K562 (cell line): ENCODE data around the gene KIAA2012.

Source experiments
- BRD9 ChIP-seq: fragments of 450-650 bp; IDR thresholded peaks from 2 replicates; pipeline ENCODE4 v1.6.1; 2018; ENCODE audit warnings: low read depth; ENCODE audit not compliant: partially characterized antibody
- ELF4 ChIP-seq: fragments of 450-650 bp; formaldehyde crosslinking; IDR thresholded peaks from 2 replicates; pipeline ENCODE4 v1.4.0; 2022; ENCODE audit warnings: missing genetic modification characterization
- ESRRB ChIP-seq: fragments of 250-450 bp; sonication (Bioruptor Pico); IDR thresholded peaks from 2 replicates; pipeline ENCODE4 v1.5.0; 2020; ENCODE audit warnings: mild to moderate bottlenecking, moderate library complexity, borderline replicate concordance
- KDM2B ChIP-seq: fragments of 250-450 bp; sonication (Bioruptor Pico); IDR thresholded peaks from 2 replicates; pipeline ENCODE4 v1.8.0; 2021; ENCODE audit warnings: mild to moderate bottlenecking, moderate library complexity
- MTF1 ChIP-seq: fragments of 250-450 bp; sonication (Bioruptor Pico); IDR thresholded peaks from 2 replicates; pipeline ENCODE4 v1.9.0; 2021; ENCODE audit warnings: moderate library complexity, mild to moderate bottlenecking, inconsistent platforms, borderline replicate concordance
- PHF20 ChIP-seq: fragments of 450-650 bp; IDR thresholded peaks from 2 replicates; pipeline ENCODE4 v1.6.1; 2018; ENCODE audit not compliant: partially characterized antibody
- SMAD4 ChIP-seq: fragments of 250-450 bp; sonication (Bioruptor Pico); conservative IDR thresholded peaks from 2 replicates; pipeline ENCODE4 v1.8.0; 2021; ENCODE audit warnings: inconsistent platforms, mild to moderate bottlenecking, moderate library complexity
- ZNF124 ChIP-seq: sonication (generic); formaldehyde crosslinking; IDR thresholded peaks from 2 replicates; pipeline ENCODE4 v1.8.1; 2022; ENCODE audit warnings: missing genetic modification reagents
- TF ChIP-seq, protein P1 (sequence below): fragments of 450-650 bp; IDR thresholded peaks from 2 replicates; pipeline ENCODE4 v1.6.1; 2016; ENCODE audit warnings: borderline replicate concordance
- TF ChIP-seq, protein P2 (sequence below): fragments of 450-650 bp; formaldehyde crosslinking; IDR thresholded peaks from 2 replicates; pipeline ENCODE4 v1.4.0; 2020; ENCODE audit warnings: mild to moderate bottlenecking, mixed read lengths

DNA sequence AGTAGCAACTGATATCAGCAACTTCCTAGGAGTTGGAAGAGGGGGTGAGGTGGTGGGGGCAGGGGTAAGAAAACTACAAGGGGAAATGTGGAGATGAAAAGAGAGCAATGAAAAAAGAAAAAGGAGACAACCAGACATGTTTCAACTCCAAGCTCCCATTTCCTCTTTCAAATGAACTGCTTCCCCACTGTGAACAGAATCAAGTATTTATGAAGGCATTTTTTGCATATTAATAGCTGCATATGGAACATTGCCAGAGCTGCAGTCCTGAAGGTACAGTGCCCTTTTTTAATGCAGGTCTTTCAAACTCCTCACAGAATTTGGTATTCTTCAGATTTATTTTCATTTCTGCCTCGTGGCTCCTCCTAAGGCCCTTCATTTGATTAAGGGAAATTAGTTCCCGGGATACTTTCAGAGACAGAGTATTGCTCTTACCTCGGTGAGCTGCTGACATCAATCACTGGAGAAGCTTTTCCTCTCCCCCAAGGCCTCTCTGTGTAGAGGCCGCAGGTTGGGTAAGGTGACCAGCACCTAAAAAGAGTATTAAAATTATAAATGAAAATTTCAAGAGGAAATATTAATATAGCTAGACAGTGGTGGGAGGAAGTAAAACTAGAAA lies 68.4 kb downstream of the KIAA2012 start:
- TF ChIP-seq, protein P1, sequence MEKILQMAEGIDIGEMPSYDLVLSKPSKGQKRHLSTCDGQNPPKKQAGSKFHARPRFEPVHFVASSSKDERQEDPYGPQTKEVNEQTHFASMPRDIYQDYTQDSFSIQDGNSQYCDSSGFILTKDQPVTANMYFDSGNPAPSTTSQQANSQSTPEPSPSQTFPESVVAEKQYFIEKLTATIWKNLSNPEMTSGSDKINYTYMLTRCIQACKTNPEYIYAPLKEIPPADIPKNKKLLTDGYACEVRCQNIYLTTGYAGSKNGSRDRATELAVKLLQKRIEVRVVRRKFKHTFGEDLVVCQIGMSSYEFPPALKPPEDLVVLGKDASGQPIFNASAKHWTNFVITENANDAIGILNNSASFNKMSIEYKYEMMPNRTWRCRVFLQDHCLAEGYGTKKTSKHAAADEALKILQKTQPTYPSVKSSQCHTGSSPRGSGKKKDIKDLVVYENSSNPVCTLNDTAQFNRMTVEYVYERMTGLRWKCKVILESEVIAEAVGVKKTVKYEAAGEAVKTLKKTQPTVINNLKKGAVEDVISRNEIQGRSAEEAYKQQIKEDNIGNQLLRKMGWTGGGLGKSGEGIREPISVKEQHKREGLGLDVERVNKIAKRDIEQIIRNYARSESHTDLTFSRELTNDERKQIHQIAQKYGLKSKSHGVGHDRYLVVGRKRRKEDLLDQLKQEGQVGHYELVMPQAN, result no peak
- TF ChIP-seq ESRRB (CRISPR knock-in tag), result no peak
- no peak for TF ChIP-seq ZNF124 (CRISPR knock-in tag)
- no peak for TF ChIP-seq BRD9
- no peak for TF ChIP-seq SMAD4 (CRISPR knock-in tag)
- TF ChIP-seq KDM2B, result no peak
- no peak for TF ChIP-seq ELF4
- TF ChIP-seq PHF20, result no peak
- TF ChIP-seq, protein P2, sequence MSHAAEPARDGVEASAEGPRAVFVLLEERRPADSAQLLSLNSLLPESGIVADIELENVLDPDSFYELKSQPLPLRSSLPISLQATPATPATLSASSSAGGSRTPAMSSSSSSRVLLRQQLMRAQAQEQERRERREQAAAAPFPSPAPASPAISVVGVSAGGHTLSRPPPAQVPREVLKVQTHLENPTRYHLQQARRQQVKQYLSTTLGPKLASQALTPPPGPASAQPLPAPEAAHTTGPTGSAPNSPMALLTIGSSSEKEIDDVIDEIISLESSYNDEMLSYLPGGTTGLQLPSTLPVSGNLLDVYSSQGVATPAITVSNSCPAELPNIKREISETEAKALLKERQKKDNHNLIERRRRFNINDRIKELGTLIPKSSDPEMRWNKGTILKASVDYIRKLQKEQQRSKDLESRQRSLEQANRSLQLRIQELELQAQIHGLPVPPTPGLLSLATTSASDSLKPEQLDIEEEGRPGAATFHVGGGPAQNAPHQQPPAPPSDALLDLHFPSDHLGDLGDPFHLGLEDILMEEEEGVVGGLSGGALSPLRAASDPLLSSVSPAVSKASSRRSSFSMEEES (CRISPR knock-in tag), result no peak
- TF ChIP-seq MTF1 (CRISPR knock-in tag), result no peak
